ENCODE measurements around the gene TPGS1.

TPGS1 gene

DNA sequence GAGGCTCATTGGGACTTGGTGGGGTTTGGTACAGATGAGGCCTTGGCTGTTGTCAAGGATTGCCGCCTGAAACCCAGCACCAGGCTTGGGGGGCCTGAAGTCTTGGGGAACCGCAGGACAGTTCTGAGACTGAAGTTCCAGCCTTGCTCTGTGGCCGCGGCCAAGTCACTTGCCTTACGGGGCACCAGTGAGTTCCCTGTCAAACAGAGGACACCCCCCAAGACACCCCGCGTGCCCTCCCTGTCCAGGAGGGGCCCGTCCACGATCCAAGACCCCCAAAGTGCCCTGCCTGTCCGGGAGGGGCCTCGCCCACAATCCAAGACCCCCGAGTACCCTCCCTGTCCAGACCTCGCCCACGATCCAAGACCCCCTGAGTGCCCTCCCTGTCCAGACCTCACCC lies 26.8 kb downstream of the TPGS1 start:
- TF ChIP-seq JUND (IDR thresholded peaks at IDR 0.05; ENCODE audit: low read depth) = no peak
- DNase-seq (ENCODE audit: low read depth in 1 of 2, low spot score in 1 of 2) = no peak
- in situ Hi-C loops (cut with HindIII; ENCODE audit: low pct_unique_long_range_greater_than_20kb, low sequenced_read_pairs) = no loop called here

DNA sequence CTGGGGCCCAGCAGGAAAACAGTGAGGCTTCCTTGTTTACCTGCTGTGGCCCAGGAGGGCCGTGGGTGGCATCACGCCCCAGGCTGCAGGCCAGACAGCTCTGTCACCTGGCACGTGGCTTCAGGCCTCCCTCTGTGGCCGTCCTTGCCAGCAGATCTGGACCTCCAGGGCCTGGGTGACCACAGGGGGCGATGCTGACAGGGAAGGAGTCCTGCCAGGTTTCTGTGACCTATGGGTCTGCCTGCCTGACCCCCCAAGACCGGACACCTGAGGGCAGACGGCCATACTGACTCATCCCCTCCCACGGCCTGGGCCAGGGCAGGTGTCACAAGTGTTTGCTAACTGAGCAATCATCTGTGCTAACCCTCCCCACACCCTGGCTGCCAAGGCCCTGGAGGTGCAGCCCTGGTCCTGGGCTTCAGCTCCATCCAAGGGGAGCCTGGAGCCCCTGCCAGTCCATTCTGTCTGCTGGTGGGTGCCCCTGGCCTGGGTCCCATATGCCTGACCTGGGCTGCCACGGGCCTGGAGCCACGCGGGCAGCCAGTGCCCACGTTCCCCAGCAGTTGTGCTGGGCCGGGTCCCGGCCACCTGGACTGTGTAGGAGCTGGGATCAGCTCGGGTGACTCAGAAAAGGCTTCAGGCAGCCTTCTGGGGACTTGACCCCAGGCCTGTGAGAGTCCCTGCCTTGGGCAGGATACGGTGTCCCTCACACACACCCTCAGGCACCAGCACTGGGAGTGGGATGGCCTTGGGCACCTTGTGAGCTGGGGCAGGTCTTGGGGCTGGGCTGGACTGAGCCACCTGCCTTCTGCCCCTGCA lies 27.9 kb downstream of the TPGS1 start:
- in situ Hi-C loops (cut with HindIII; ENCODE audit: low pct_unique_long_range_greater_than_20kb, low sequenced_read_pairs) = no loop called here
- no peak for TF ChIP-seq JUND (IDR thresholded peaks at IDR 0.05; ENCODE audit: low read depth)
- DNase-seq (ENCODE audit: low read depth in 1 of 2, low spot score in 1 of 2) = peak in 1 of 2 experiments; percentile 39

DNA sequence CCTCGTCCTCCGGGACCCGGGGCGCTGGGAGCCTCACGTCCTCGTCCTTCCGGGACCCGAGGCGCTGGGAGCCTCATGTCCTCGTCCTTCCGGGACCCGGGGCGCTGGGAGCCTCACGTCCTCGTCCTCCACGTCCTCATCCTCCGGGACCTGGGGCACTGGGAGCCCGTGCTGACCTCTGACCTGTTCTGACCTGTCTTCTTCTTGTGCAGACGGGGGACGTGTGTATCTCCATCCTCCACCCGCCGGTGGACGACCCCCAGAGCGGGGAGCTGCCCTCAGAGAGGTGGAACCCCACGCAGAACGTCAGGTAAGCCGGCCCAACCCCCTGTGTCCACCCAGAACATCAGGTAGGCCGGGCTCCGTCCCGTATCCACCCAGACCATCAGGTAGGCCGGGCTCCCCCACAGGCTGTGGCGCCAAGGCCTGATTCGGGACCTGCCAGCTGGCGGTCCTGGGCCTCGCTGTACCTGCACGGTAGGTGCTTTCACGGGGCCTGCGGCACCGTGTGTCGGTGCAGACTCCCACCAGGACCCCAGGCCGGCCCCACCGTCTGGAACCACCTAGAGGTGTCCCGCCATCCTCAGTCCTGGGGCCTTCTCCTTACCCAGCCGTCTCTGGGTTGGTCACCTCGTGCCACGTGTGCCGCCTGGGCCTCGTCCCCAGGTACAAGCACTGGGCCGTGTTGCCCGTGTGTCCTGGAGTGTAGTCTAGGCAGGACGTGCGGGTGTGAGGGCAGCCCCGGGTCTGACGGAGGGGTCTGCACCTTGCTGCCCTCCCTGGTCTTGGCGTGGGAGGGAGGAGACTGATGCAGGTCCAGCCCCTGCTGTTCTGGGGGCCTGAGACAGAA lies 29.0 kb downstream of the TPGS1 start:
- in situ Hi-C loops (cut with HindIII; ENCODE audit: low pct_unique_long_range_greater_than_20kb, low sequenced_read_pairs) = no loop called here
- DNase-seq (ENCODE audit: low read depth in 1 of 2, low spot score in 1 of 2) = no peak
- no peak for TF ChIP-seq JUND (IDR thresholded peaks at IDR 0.05; ENCODE audit: low read depth)

DNA sequence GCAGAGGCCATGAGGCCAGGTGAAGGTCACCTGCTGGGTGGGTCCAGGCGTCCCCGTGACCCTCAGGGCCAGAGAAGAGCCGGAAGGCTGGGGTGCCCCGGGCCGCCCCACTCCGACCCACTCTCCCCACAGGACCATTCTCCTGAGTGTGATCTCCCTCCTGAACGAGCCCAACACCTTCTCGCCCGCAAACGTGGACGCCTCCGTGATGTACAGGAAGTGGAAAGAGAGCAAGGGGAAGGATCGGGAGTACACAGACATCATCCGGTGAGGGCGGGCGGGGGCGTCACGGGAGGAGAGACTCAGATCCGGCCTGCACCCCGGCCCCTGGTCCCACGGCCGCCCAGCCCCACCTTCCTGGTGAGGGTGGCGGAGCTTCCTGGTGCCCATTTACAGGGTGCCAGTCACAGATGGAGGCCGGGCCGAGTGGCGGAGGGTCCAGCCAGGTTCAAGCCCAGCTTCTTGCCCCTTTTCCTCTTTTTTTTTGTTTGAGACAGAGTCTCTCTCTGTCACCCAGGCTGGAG lies 29.6 kb downstream of the TPGS1 start:
- TF ChIP-seq JUND (IDR thresholded peaks at IDR 0.05; ENCODE audit: low read depth) = no peak
- in situ Hi-C loops (cut with HindIII; ENCODE audit: low pct_unique_long_range_greater_than_20kb, low sequenced_read_pairs) = no loop called here
- no peak for DNase-seq (ENCODE audit: low read depth in 1 of 2, low spot score in 1 of 2)

DNA sequence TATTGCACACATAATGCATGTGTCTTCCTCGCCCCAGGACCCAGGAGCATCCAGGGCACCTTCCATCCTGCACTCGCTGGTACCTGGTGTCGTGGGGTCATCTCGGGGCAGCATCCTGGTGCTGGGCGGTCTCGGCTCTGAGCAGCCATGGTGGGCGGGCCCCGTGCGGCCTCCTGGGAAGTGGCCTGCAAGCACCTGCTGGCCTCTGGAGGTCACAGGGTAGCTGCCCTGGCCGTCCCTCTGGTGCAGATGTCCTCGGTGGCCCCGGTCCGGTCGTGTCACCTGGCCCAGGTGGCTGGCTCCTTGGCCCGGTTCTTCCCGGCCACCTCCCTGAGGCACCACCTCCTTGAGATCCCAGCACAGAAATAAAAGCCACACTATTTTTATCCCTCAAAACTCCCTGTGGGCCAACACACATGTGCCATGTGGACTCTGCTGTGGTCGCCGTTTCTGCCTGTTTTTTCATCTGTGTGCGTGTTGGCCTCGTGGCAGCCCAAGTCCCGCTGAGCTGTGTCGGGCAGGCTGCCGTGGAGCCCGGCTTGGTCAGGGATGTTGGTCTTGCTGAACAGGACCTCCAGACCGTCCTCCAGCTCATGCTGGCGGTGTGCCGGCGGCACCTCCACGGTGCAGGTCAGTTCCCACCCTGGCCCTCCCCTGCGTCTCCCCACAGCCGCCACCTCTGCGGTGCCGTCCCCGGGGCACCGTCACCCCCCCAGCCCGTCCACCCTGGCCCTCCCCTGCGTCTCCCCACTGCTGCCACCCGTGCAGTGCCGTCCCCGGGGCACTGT lies 31.5 kb downstream of the TPGS1 start:
- no peak for TF ChIP-seq JUND (IDR thresholded peaks at IDR 0.05; ENCODE audit: low read depth)
- in situ Hi-C loops (cut with HindIII; ENCODE audit: low pct_unique_long_range_greater_than_20kb, low sequenced_read_pairs) = no loop called here
- no peak for DNase-seq (ENCODE audit: low read depth in 1 of 2, low spot score in 1 of 2)

DNA sequence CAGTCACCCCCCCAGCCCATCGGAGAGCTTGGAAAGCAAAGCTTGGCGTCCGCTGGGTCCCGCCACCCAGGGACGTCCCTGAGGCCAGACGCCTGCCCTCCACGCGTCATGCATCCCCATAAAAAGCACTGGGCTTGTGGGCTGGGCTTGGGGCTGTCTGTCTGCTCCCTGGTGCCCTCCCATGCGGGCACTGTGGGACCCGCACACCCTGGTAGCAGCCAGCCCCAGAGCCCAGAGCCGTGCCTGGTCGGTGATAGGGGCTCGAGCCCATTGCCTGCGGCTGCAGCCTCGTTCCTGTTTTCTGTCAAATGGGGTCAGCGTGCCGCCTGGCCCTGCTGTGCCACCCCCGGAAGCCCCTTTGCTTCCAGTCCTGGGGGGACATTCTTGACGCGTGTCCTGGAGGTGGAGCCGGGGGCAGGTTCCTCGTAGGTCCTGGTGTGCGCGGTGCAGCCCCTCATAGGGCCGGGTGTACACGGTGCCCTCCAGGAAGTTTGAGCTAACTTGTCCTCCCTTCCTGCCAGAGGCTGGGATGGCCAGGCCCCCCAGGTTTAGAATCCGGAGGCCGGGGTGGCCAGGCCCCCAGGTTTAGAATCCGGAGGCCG lies 32.2 kb downstream of the TPGS1 start:
- no peak for TF ChIP-seq JUND (IDR thresholded peaks at IDR 0.05; ENCODE audit: low read depth)
- no peak for DNase-seq (ENCODE audit: low read depth in 1 of 2, low spot score in 1 of 2)
- in situ Hi-C loops (cut with HindIII; ENCODE audit: low pct_unique_long_range_greater_than_20kb, low sequenced_read_pairs) = no loop called here

DNA sequence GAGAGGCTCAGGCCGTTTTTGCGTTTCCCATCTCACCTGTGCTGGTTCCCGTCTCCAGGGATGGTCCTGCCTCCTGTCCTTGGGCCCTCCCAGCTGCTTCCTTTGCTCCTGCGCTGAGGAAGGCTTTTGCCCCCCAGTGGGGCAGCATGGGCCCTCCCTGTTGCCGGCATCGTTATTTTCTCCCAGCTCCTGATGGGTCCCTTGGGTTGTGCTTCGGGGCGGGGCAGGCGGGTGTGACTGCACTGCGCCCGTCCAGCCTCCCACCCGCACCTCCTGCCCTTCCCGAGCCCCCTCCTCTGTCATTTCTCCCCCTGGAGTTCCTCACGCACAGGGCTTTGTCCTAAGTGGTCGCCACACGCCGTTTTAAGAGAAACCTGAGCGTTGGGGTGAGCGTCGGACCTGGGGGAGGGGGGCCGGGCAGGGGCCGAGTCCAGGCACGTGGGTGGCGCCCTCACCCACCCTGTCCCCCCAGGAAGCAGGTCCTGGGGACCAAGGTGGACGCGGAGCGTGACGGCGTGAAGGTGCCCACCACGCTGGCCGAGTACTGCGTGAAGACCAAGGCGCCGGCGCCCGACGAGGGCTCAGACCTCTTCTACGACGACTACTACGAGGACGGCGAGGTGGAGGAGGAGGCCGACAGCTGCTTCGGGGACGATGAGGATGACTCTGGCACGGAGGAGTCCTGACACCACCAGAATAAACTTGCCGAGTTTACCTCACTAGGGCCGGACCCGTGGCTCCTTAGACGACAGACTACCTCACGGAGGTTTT lies 33.8 kb downstream of the TPGS1 start:
- in situ Hi-C loops (cut with HindIII; ENCODE audit: low pct_unique_long_range_greater_than_20kb, low sequenced_read_pairs) = no loop called here
- no peak for DNase-seq (ENCODE audit: low read depth in 1 of 2, low spot score in 1 of 2)
- no peak for TF ChIP-seq JUND (IDR thresholded peaks at IDR 0.05; ENCODE audit: low read depth)

DNA sequence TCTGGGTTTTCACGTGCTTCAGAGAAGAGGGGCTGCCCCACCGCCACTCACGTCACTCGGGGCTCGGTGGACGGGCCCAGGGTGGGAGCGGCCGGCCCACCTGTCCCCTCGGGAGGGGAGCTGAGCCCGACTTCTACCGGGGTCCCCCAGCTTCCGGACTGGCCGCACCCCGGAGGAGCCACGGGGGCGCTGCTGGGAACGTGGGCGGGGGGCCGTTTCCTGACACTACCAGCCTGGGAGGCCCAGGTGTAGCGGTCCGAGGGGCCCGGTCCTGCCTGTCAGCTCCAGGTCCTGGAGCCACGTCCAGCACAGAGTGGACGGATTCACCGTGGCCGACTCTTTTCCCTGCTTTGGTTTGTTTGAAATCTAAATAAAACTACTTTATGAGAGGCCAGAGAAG lies 34.4 kb downstream of the TPGS1 start:
- in situ Hi-C loops (cut with HindIII; ENCODE audit: low pct_unique_long_range_greater_than_20kb, low sequenced_read_pairs) = no loop called here
- no peak for DNase-seq (ENCODE audit: low read depth in 1 of 2, low spot score in 1 of 2)
- no peak for TF ChIP-seq JUND (IDR thresholded peaks at IDR 0.05; ENCODE audit: low read depth)

DNA sequence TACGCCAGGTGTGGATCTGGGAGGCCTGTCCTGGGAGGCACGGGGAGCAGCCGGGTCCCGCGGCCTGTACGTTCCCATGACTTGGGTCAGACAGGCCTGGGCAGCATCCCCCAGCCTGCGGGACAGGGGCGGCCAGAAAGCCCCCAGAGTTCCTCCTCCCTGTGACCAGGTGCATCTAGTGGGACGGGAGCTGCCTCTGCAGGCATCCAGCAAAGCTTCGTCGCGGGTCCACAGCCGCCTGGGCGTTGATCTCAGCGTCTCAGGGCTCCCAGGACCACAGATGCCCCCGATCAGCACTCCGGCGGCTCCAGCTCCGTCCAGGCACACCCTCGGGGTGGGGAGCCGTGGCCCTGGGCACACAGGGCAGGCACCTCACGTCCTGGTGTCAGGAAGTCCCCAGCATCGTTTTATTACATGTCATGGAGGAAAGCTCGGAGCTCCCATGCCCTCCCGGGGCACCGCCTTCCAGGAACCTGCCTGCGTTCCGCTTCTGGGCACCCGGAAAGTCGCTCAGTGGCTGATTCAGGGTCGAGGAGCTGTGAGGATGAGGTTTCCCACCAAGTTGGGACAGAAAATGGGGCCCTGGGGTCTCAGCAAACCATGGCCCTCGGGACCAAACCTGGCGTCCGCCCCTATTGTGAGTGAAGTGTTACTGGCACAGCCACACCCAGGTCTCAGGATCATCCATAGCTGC lies 35.0 kb downstream of the TPGS1 start:
- no peak for TF ChIP-seq JUND (IDR thresholded peaks at IDR 0.05; ENCODE audit: low read depth)
- DNase-seq (ENCODE audit: low read depth in 1 of 2, low spot score in 1 of 2) = no peak
- in situ Hi-C loops (cut with HindIII; ENCODE audit: low pct_unique_long_range_greater_than_20kb, low sequenced_read_pairs) = no loop called here

DNA sequence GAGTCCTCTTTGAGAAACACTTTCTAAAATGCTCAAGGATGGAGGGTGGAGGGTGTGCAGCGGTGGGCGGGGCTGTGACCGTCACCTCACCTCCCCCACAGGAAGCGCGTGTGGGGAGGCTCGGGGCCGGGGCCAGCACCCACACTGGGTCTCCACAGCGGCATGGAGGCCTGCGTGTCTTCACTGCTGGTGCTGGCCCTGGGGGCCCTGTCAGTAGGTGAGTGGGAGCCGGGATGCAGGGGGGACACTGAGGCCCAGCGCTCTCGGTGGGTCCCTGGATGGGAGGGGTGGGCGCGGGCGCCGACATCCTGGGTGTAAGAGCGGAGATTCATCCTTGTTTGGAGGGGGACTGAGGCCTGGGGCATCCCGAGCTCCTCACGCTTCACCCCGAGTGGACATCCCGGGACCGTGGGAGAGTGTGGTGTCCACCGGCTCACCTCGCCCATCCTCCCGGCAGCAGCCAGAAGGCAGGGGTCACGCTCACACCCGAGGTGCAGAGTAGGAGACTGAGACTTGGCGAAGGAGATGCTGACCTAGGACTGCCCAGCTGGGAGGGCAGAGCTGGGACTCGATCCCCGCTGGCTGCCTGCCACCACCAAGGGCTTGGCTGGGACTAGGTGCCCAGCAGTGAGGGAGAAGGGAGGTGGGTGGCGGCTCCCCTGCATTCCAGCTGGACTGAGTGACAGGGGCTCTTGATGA lies 36.8 kb downstream of the TPGS1 start, which contains the start of gene GZMM:
TSS of gene GZMM (plus strand) at position 144 of the 699 bp plus-strand sequence. CDS start at position 163, 19 bp downstream.
- no peak for DNase-seq (ENCODE audit: low read depth in 1 of 2, low spot score in 1 of 2)
- no peak for TF ChIP-seq JUND (IDR thresholded peaks at IDR 0.05; ENCODE audit: low read depth)
- in situ Hi-C loops (cut with HindIII; ENCODE audit: low pct_unique_long_range_greater_than_20kb, low sequenced_read_pairs) = no loop called here

Measured in T47D (cell line).